HG03108 (cell line): ENCODE results near the gene SELENOI.

Source experiments
- ATAC-seq: cut with Tn5 transposase; IDR thresholded peaks from one replicate; pipeline ENCODE4 v1.9.1; 2021; ENCODE audit warnings: moderate library complexity; ENCODE audit not compliant: unreplicated experiment

The SELENOI gene

DNA sequence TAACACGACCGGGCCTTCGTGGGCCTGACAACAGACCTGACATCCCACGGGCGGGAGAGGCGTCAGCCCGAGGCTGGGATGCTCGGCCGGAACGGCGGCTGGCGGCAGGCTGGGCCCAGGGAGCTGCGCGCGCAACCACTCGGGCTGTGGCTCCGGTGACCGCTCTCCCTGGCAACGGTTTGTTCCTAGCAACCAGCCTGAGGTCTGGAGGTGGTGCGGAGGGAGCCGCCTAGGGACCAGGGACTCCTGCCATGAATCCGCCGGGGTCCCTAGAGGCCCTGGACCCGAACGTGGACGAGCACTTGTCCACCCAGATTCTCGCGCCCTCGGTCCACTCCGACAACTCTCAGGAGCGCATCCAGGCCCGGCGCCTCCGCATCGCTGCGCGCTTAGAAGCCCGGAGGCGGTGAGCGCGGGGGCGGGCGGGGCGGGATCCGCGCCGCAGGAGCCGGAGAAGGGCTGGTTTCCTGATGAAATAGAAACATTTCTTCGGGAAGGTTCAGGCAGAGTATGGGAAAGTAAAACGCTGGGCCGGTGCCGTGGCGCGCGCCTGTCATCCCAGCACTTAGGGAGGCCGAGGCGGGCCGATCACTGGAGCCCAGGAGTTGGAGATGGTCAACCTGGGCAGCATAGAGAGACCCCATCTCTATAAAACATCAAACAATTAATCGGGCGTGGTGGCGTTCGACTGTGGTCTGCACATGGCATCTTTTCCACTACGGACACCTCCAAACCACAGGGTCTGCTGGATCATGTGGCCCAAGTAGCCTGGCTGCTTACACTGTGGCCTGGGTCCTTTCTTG lies 56.0 kb downstream of the SELENOI start, which contains the start of gene DRC1:
Gene DRC1, plus strand, starts transcription at position 182 of the 803 bp plus-strand sequence. Its CDS starts 70 bp downstream, at position 252.
- no peak for ATAC-seq

GRCh38 chr2:26407526-26407925 lies 61.6 kb downstream of the SELENOI start:
- ATAC-seq = no peak

DNA sequence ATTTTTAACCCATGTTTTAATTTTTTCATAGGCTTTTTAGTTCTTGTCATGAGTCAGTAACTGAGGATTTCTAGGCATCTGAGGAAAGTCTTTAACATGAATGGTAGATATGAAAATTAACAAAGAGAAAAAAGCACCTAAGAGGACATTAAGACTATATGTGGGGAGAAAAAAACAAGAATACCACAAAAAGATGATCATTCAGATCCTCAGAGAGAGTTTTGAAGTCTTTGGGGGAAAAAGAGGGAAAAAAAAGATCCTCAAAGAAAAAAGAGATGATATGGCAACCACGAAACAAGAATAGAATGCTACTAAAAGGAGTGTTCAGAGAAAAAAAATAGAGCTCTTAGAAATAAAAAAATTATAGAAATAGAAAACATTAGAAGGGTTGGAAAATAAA lies 63.8 kb downstream of the SELENOI start:
- no peak for ATAC-seq

DNA sequence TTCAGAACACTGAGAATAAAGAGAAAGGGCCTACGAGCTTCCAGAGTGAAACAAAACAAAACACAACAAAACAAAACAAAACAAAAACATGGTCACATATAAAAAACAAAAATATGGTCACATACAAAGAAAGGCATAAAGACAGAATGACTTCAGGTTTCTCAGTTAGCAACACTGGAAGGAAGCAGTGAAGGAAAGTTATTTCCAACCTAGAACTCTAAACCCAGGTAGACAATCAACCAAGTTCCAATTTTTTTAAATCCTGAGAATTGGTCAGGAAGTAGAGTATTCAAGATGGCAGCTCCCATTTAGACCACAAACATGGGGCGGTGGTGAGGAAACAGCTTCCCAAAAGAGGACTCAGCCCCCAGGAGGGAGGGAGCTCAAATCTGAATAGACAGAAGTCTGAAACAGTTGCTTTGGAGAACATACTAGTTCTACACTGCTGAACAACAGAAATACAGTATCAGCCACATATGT lies 64.9 kb downstream of the SELENOI start:
- ATAC-seq = no peak

- no peak for ATAC-seq
Observed at GRCh38 chr2:26411419-26411818, 65.5 kb downstream of the SELENOI start.

- ATAC-seq = no peak
Observed at GRCh38 chr2:26412091-26412673, 66.2 kb downstream of the SELENOI start.

DNA sequence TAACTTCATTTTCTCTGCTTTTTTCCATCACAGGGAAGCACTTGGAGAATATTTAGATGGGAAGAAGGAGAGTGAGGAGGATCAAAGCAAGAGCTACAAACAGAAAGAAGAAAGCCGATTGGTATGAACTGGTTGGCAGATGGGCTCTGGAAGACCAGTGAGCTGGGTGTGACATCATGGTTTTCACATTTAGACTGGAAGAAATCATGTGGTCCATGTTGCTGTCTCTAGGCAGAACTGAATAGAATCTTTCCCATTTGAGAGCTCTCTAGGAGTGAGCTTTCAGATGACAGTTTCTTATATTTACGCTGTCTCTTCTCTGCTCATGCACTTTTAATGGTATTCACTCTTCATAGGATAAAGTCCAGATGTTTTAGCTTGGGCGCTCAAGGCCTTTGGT lies 68.4 kb downstream of the SELENOI start:
- no peak for ATAC-seq

- no peak for ATAC-seq
Observed at GRCh38 chr2:26421961-26422360, 76.0 kb downstream of the SELENOI start.

- ATAC-seq = no peak
Observed at GRCh38 chr2:26422947-26423629, 77.1 kb downstream of the SELENOI start.

DNA sequence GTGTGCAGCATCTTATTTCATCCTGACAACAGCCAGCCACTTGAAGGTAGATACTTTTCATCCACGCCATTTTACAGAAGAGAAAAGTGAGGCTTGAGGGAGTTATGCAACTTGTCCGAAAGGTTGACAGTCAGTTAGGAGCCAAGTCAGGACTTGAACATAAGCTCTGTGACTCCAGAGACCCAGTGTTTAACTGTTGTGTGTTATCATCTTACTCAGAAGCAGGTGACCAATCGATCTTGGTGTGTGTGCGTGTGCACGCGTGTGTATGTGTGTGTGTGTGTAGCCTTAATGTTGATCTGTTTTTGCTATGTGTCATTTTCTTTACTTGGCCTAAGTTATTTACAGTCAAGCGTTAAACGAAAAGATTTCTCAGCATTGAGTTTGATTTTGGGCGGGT lies 77.8 kb downstream of the SELENOI start:
- no peak for ATAC-seq

DNA sequence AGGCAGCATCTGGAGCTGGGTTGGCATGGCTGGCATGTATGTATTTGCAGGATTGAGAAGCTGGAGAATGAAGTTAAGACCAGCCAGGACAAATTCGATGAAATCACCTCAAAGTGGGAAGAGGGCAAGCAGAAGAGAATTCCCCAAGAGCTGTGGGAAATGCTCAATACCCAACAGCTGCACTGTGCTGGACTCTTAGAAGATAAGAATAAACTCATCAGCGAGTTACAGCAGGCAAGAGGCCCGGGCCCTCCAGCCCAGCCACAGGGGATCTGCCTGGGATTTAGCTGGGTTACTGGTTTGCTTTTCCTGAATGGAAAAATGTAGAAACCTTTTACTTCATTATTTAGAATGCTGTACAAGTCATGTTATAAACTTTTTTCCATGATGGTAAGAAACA lies 78.3 kb downstream of the SELENOI start:
- no peak for ATAC-seq

DNA sequence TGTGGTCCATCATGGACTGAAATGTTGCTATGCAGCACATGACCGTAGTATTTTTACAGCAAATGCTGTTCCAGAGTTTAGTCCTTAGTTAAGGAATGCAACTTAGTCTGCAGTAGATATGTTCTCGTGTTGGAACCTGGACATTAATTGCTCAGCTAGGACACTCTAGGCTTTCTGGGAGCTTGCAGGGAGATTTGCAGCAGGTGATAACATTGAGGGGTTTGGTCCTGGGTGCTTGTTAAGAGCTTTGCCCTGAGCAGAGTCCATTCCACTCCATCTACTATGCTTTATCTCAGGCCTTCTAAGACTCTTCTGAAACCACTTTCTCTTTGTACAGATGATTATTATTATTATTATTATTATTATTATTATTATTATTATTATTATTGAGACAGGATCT lies 82.9 kb downstream of the SELENOI start:
- ATAC-seq = no peak

DNA sequence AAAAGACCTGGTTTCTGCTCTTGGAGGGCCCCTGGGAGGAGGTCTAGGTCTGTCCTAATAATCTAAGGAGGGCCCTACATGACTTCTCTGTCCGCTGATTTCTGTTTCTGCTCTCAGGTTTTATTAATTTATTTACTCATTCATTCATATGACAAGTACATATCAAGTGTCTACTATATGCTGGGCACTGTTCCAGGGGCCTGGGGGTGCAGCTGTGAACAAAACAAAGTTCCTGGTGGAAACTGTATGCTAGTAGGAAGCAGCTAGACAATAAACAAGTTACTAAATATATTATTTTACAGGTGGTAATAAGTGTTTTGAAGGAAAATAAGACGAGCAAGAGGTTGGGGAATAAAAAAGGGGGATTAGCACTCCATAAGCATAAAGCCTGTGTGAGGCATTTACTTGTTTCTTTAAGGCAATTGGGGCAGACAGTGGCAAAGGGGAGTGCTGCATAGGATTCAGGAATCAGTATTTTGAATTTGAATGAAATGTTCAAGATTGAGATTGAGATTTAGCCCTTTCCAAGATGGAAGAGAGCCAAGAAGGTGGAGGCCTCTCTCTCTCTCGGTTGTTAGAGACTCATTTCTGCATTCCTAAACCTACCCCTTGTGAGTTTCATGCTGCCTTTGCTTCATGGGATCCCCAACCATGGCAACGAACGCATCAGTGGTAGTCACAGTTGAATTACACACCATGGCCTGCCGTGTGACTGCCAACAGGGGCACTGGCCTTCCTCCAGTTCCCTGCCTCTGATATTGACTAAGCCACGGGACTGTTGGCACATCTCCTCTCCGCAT lies 84.0 kb downstream of the SELENOI start:
- no peak for ATAC-seq

- ATAC-seq = no peak
Observed at GRCh38 chr2:26430826-26431225, 84.9 kb downstream of the SELENOI start.

DNA sequence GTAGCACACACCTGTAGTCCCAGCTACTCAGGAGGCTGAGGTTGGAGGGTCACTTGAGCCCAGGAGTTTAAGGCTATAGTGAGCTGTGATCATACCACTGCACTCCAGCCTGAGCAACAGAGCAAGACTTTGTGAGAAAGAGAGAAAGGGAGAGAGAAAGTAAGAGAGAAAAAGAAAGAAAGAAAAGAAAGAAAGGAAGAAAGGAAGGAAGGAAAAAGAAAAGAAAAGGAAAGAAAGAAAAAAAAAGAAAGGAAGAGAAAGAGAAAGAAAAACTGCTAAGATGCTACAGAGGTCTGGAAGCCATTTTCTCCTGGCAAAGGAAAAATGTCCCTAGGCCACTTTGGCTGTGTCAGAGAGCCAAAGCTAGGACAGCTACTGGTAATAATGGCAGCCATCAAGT lies 86.4 kb downstream of the SELENOI start:
- no peak for ATAC-seq

DNA sequence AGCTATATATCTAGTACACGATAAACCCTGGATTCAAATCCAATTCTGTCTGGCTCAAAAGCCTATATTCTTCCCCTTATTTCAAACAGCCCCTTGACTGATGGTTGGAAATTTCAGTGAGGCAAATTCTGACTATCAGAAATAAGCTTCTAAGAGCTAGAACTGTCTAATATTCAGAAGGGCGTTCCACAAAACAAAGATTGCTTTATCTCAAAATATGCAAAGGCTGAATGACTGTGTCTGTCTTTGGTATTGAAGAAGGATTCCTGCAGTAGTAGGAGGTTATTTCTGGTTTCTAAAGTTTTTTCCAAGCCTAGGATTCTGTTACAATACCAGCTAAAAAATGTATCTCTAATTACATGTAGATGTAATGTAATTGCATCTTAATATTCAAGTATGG lies 86.9 kb downstream of the SELENOI start:
- no peak for ATAC-seq

DNA sequence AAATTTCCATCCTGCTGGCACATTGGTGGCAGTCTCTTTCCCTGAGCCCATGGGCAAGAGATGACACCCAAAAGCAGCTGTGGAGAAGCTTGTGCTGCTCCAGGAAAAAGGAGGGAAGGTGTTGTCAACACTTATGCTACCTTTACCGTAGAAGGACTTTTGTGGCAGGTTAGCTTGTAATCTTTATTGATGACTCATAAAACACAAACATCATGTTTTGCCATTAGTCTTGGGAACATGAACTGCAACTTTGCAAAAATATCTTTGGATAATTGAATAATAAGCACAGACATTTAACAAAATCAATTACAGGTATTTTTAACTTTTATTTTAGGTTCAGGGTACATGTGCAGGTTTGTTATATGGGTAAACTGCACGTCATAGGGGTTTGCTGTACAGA lies 89.2 kb downstream of the SELENOI start:
- ATAC-seq = no peak

DNA sequence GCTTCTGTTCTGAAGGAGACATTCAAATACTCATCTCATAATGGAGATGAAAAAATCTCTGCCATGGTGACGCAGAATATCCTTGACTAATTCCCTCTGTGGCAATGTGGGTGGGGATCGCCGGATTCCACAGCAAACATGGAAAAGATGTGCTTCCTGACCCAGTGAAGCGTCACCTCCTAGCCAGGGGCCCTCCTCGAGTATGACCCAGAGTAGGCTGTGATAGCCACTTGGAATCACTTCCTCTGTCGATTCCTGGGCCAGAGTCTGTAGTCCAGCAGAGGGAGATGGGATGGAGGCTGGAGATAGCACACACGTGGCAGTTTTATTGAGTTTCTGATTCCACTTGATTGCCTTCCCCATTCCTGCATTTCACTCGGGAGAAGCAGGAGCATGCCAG lies 92.6 kb downstream of the SELENOI start:
- ATAC-seq = no peak

DNA sequence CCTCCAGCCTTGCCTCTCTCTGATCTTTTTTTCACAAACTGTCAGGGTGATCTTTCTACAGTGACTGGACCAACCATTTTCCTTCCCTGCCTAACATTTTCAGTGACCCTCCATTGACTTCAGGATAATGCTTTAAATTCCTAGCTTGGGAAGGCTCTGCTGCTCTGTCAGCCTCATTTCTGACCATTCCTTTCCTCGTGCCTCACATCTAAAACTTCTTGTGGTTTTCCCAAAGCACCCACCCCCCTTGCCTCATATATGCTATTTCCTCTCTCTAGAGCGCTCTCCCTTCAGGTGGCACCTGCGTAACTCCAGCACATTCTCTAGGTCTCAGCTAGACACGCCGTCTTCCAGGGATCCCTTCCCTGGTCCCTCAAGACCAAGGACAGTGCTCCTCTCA lies 93.0 kb downstream of the SELENOI start:
- no peak for ATAC-seq

- no peak for ATAC-seq
Observed at GRCh38 chr2:26442301-26442700, 96.4 kb downstream of the SELENOI start.

- ATAC-seq = no peak
Observed at GRCh38 chr2:26442707-26443106, 96.8 kb downstream of the SELENOI start.
